A673 (cell line): Measurements from ENCODE around the gene FOLH1.

Experiments used
- CTCF ChIP-seq: fragments of 300-800, 200-600 bp; sonication (generic); conservative IDR thresholded peaks from 2 replicates; pipeline ENCODE4 v1.5.1; 2017; ENCODE audit warnings: low read depth, mild to moderate bottlenecking, antibody characterized with exemption, low read length, moderate library complexity, mixed read lengths
- EZH2 ChIP-seq: fragments of 200-600 bp; sonication (generic); IDR thresholded peaks from 2 replicates; pipeline ENCODE4 v1.6.1; 2017; ENCODE audit warnings: borderline replicate concordance, low read depth, mild to moderate bottlenecking, mixed read lengths, antibody characterized with exemption, low read length; ENCODE audit not compliant: poor library complexity, severe bottlenecking

- TF ChIP-seq CTCF (no peak), EZH2 (no peak)
These were observed 6.0 kb downstream of the FOLH1 start for GRCh38 chr11:49202287-49202976.
